SU-DHL-6 (cell line): Measurements from ENCODE around the gene KLHL4.

Experiments used
- CTCF ChIP-seq: fragments of 200-600 bp; sonication (generic); IDR thresholded peaks from one replicate; pipeline ENCODE4 v1.5.1; 2017; ENCODE audit warnings: antibody characterized with exemption, mild to moderate bottlenecking, low read length, moderate library complexity; ENCODE audit not compliant: insufficient read depth, poor library complexity, severe bottlenecking
- EZH2phosphoT487 ChIP-seq: fragments of 200-600 bp; sonication (generic), shearing (Covaris generic); conservative IDR thresholded peaks from 2 replicates; pipeline ENCODE4 v1.6.1; 2018; ENCODE audit warnings: mild to moderate bottlenecking, antibody characterized with exemption, low read length, moderate library complexity, mixed read lengths

DNA sequence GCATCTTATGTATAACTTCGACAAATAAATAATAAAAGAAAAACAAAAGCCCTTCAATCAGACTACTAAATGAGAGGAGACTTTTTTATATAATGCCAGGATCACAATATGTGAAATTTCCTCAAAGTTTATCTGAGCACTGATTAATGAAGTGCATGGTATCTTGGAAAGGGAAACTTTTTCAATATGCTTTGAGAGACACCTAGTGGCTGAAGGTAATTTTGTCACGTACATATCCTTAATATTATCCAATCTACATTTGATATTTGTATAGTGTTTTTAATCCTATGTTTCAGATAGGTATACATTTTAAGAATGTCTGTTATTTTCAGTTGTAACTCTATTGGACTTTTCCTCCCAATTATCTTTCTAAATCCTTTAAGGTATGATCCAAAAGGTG, 146.8 kb downstream of the KLHL4 start:
- no peak for TF ChIP-seq CTCF
- no peak for TF ChIP-seq EZH2phosphoT487
